K562 (cell line): ENCODE measurements around the gene RHBDF2. TPM values are rescaled to one million over a fixed set of nuclear protein-coding genes. Genes with fewer than 3 reads are reported as not detected.

Experiments used
- ATAC-seq: fragments of 200-7000 bp; cut with Tn5 transposase; 3 replicates; pipeline ENCODE4 v1.9.1; 2020; ENCODE audit warnings: moderate library complexity
- BruUV-seq: library from RNA; stranded (reverse); fragments of 400-500 nt; replicated peaks from 2 replicates; lab custom pipeline; 2021; lab: Mats Ljungman, UMichigan
- CTCF ChIA-PET: fragments of 300-600 bp; formaldehyde crosslinking; extraction: SDS; loops from one replicate; lab custom pipeline; 2021; ENCODE audit warnings: low intra/inter-chr PET ratio; lab: Yijun Ruan, JAX
- POLR2A ChIA-PET: fragments of 300-600, 350-650 bp; sonication (Branson Sonifier 250); formaldehyde crosslinking; extraction: SDS; loops from one replicate; lab custom pipeline; 2021; ENCODE audit warnings: antibody characterized with exemption, inconsistent platforms; lab: Yijun Ruan, JAX
- DNase-seq, 4 experiments: peaks; one replicate each; pipeline versions ENCODE4 v3.0.0 to v3.0.0-alpha.2; 2011 to 2018; ENCODE audit warnings: low spot score in 3 of 4, mixed read lengths in 3 of 4; ENCODE audit errors: extremely low read depth in 1 of 4
- FAIRE-seq: peaks from 2 replicates; lab custom pipeline; 2011; peaks lifted over from hg19 to GRCh38; lab: Jason Lieb, UNC
- H2AFZ ChIP-seq: 2 replicates; pipeline ENCODE4 v1.6.0; 2011; ENCODE audit warnings: low read depth, low read length, control low read depth, inconsistent platforms
- H3K27ac ChIP-seq: fragments of 200-600 bp; 3 replicates; pipeline ENCODE4 v1.8.0; 2011; ENCODE audit warnings: low read depth, mild to moderate bottlenecking, control low read depth, inconsistent platforms, low read length, moderate library complexity, mixed read lengths; ENCODE audit errors: extremely low read depth
- H3K27me3 ChIP-seq, 2 experiments: fragments of 300-600 bp in 1 of 2; 2 replicates in 1 of 2; 3 replicates in 1 of 2; pipeline versions ENCODE4 v1.6.0 to v1.8.0; 2011; ENCODE audit warnings: inconsistent platforms in 2 of 2, low read length in 2 of 2, mild to moderate bottlenecking in 1 of 2, mixed read lengths in 1 of 2, moderate library complexity in 1 of 2; ENCODE audit not compliant: control insufficient read depth in 2 of 2, insufficient read depth in 2 of 2
- H3K36me3 ChIP-seq: fragments of 300-600 bp; 3 replicates; pipeline ENCODE4 v1.8.0; 2011; ENCODE audit warnings: mild to moderate bottlenecking, low read length, inconsistent platforms; ENCODE audit not compliant: control insufficient read depth, insufficient read depth
- H3K4me1 ChIP-seq, 2 experiments: fragments of 200-600 bp in 1 of 2; replicated peaks in 1 of 2; 2 replicates in 1 of 2; 3 replicates in 1 of 2; pipeline versions ENCODE4 v1.5.1 to v1.8.0; 2011; ENCODE audit warnings: inconsistent platforms in 2 of 2, low read length in 2 of 2, mild to moderate bottlenecking in 1 of 2, mixed read lengths in 1 of 2, moderate library complexity in 1 of 2; ENCODE audit not compliant: control insufficient read depth in 2 of 2, insufficient read depth in 2 of 2
- H3K4me2 ChIP-seq: 2 replicates; pipeline ENCODE4 v1.6.1; 2011; ENCODE audit warnings: low read length, control low read depth, inconsistent platforms, mixed read lengths; ENCODE audit not compliant: insufficient read depth
- H3K4me3 ChIP-seq: fragments of 200-600 bp; sonication (generic), shearing (Covaris generic); 2 replicates; pipeline ENCODE4 v1.5.1; 2016; ENCODE audit warnings: control low read depth, inconsistent platforms
- H3K79me2 ChIP-seq: fragments of 200-600 bp; 3 replicates; pipeline ENCODE4 v1.8.0; 2011; ENCODE audit warnings: low read length, inconsistent platforms; ENCODE audit not compliant: control insufficient read depth, insufficient read depth
- H3K9ac ChIP-seq, 2 experiments: 2 replicates each; pipeline versions ENCODE4 v1.6.0 to v1.6.1; 2011; ENCODE audit warnings: low read depth in 2 of 2, low read length in 2 of 2, control low read depth in 1 of 2, inconsistent platforms in 1 of 2, mild to moderate bottlenecking in 1 of 2, mixed read lengths in 1 of 2; ENCODE audit not compliant: insufficient read depth in 1 of 2
- H3K9me1 ChIP-seq: one replicate; pipeline ENCODE4 v1.6.0; 2011; ENCODE audit warnings: inconsistent platforms, mild to moderate bottlenecking, low read length, moderate library complexity; ENCODE audit not compliant: control insufficient read depth, insufficient read depth
- H3K9me3 ChIP-seq: replicated peaks from 2 replicates; pipeline ENCODE4 v1.5.1; 2011; ENCODE audit warnings: low read depth, low read length, inconsistent platforms; ENCODE audit not compliant: control insufficient read depth, insufficient read depth
- H4K20me1 ChIP-seq: replicated peaks from 2 replicates; pipeline ENCODE4 v1.6.1; 2011; ENCODE audit warnings: low read length, inconsistent platforms, mixed read lengths; ENCODE audit not compliant: control insufficient read depth, insufficient read depth
- ESRRB ChIP-seq: fragments of 250-450 bp; sonication (Bioruptor Pico); IDR thresholded peaks from 2 replicates; pipeline ENCODE4 v1.5.0; 2020; ENCODE audit warnings: mild to moderate bottlenecking, moderate library complexity, borderline replicate concordance
- FOXA3 ChIP-seq, 2 experiments: fragments of 450-650 bp in 1 of 2; sonication (generic) in 1 of 2; formaldehyde crosslinking; IDR thresholded peaks in 1 of 2; conservative IDR thresholded peaks in 1 of 2; 2 replicates each; pipeline versions ENCODE4 v1.4.0 to v1.8.0; 2020 to 2022; ENCODE audit warnings: mild to moderate bottlenecking in 2 of 2, missing genetic modification reagents in 1 of 2
- GABPA ChIP-seq: fragments of 200-800 bp; sonication (Bioruptor generic); conservative IDR thresholded peaks from 2 replicates; pipeline ENCODE4 v1.6.1; 2016; ENCODE audit warnings: low read depth, missing genetic modification characterization, missing compliant biosample characterization
- HNRNPK ChIP-seq: fragments of 200-400 bp; formaldehyde crosslinking; IDR thresholded peaks from one replicate; pipeline ENCODE4 v1.6.1; 2018; ENCODE audit warnings: mild to moderate bottlenecking, low read depth, low read length; ENCODE audit not compliant: poor library complexity, severe bottlenecking
- ZNF707 ChIP-seq: fragments of 250-450 bp; sonication (Bioruptor Pico); conservative IDR thresholded peaks from 2 replicates; pipeline ENCODE4 v1.8.0; 2022; ENCODE audit warnings: inconsistent platforms, mild to moderate bottlenecking, moderate library complexity
- WGBS: fragments of 100-300 bp; shearing (Covaris generic); methylation state at CpG from one replicate; pipeline ENCODE4 v1.1.6; 2016; ENCODE audit warnings: low coverage, mixed read lengths; ENCODE audit not compliant: insufficient coverage; ENCODE audit errors: missing lambda C conversion rate; 5-methylcytosine and 5-hydroxymethylcytosine counted together
- in situ Hi-C: fragments of 300-500 bp; cut with MboI; formaldehyde crosslinking; loops from 4 replicates; pipeline ENCODE4 v1.15.0; 2018; ENCODE audit warnings: inconsistent platforms, mixed read lengths
- intact Hi-C: fragments of 100-400 bp; cut with micrococcal nuclease; formaldehyde crosslinking; loops from 2 replicates; pipeline ENCODE4 v1.14.2; 2022
- polyA plus RNA-seq, 8 experiments: library from polyadenylated mRNA; depleted of rRNA in 4 of 8; stranded (reverse) in 5 of 8; unstranded in 3 of 8; fragments of >200 nt; fragmentation: Nextera tagmentation in 2 of 8; fragmentation: Illumina TruSeq in 1 of 8; extraction: Ambion mirVana in 2 of 8; extraction: Trizol in 1 of 8; gene quantifications; 2 replicates each; pipeline versions ENCODE4 v1.2.1 to v1.2.3, GENCODE V29; 2011 to 2014; ENCODE audit warnings: inconsistent platforms in 1 of 8, missing spikeins in 1 of 8
- total RNA-seq, 7 experiments: library from RNA; depleted of rRNA in 6 of 7; stranded (reverse); fragments of >200 nt in 6 of 7; fragmentation: Illumina TruSeq in 2 of 7; extraction: Trizol in 2 of 7; gene quantifications; 2 replicates each; pipeline versions ENCODE4 v1.2.1 to v1.2.3, GENCODE V29; 2011 to 2021; ENCODE audit warnings: low replicate concordance in 1 of 7
- TF ChIP-seq, protein P1 (sequence below): sonication (generic); formaldehyde crosslinking; IDR thresholded peaks from 2 replicates; pipeline ENCODE4 v1.8.0; 2022; ENCODE audit warnings: mild to moderate bottlenecking, missing genetic modification reagents, borderline replicate concordance

RHBDF2 gene
- total and polyA plus RNA-seq, 9 of the 15 experiments (the other 6 are each of a cell fraction or from before 2014, with no cell fraction given): 0.04 to 2.8 (median 1.1) TPM

DNA sequence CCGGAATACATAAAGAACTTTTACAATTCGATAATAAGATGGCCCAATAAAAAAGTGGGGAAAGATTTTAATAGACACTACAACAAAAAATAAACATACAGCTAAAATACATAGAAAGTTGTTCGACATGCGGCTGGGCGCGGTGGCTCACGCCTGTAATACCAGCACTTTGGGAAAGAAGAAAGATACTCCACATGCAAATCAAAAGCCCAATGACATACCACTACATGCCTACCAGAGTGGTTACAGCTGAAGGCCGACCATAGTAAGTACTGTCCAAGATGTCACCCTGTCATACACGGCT lies 47.9 kb upstream of the RHBDF2 start:
- DNase-seq (no peak), FAIRE-seq (no peak), ATAC-seq (no peak)
- Histone ChIP-seq H3K9me3 (no peaks in the 10 kb centered on the region), H3K27ac (no peak overlapping the region), H3K79me2 (no peaks in the 10 kb centered on the region), H4K20me1 (no peaks in the 10 kb centered on the region), H2AFZ (no peak overlapping the region), H3K27me3 (no peaks in the 10 kb centered on the region), H3K9me1 (no peaks in the 10 kb centered on the region), H3K4me3 (no peak overlapping the region), H3K4me2 (no peak overlapping the region), H3K36me3 (no peaks in the 10 kb centered on the region), H3K9ac (no peak overlapping the region), H3K4me1 (peaks cover 0 to 27% of the 10 kb centered on the region in 2 experiments; a peak in 3 of 5 replicates)
- CTCF ChIA-PET: no interaction called here
- POLR2A ChIA-PET: interaction anchor here (0.6 to 1.0 kb wide), 4 partner anchors 8 to 132 kb away, joined by 3 to 5 read pairs (median 4); no protein-coding TSS in a partner anchor
- BruUV-seq: no TSS peak
- intact Hi-C loops: loop anchor here (5.0 kb wide), 1 partner anchor 42 kb away; no protein-coding TSS in a partner anchor
- 61% methylated on average over 9 of the region's 9 CpGs for WGBS
- TF ChIP-seq FOXA3 (CRISPR knock-in tag; conservative IDR thresholded peaks at IDR 0.05 in 1 of 2, IDR thresholded peaks at IDR 0.05 in 1 of 2): no peak
- no peak for TF ChIP-seq ZNF707
- no peak for TF ChIP-seq ESRRB (CRISPR knock-in tag)
- no peak for TF ChIP-seq HNRNPK
- TF ChIP-seq, protein P1, sequence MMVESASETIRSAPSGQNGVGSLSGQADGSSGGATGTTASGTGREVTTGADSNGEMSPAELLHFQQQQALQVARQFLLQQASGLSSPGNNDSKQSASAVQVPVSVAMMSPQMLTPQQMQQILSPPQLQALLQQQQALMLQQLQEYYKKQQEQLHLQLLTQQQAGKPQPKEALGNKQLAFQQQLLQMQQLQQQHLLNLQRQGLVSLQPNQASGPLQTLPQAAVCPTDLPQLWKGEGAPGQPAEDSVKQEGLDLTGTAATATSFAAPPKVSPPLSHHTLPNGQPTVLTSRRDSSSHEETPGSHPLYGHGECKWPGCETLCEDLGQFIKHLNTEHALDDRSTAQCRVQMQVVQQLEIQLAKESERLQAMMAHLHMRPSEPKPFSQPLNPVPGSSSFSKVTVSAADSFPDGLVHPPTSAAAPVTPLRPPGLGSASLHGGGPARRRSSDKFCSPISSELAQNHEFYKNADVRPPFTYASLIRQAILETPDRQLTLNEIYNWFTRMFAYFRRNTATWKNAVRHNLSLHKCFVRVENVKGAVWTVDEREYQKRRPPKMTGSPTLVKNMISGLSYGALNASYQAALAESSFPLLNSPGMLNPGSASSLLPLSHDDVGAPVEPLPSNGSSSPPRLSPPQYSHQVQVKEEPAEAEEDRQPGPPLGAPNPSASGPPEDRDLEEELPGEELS (CRISPR knock-in tag): no peak
- TF ChIP-seq GABPA: no peak
- in situ Hi-C loops: no loop called here
